GM18873 (cell line): ENCODE data around the gene MAG.
A peak's percentile ranks its signal among the peaks of the same experiment; 100 is the strongest.

Source experiments
- ATAC-seq: cut with Tn5 transposase; IDR thresholded peaks from one replicate; pipeline ENCODE4 v1.9.1; 2021; ENCODE audit warnings: mild to moderate bottlenecking, moderate library complexity, moderate number of reproducible peaks; ENCODE audit not compliant: unreplicated experiment, low FRiP score

The MAG gene

GRCh38 chr19:35340431-35340830 is 48.5 kb downstream of the MAG start:
- no peak for ATAC-seq

- ATAC-seq, result no peak
These were observed 49.0 kb downstream of the MAG start for GRCh38 chr19:35341006-35341405.

DNA sequence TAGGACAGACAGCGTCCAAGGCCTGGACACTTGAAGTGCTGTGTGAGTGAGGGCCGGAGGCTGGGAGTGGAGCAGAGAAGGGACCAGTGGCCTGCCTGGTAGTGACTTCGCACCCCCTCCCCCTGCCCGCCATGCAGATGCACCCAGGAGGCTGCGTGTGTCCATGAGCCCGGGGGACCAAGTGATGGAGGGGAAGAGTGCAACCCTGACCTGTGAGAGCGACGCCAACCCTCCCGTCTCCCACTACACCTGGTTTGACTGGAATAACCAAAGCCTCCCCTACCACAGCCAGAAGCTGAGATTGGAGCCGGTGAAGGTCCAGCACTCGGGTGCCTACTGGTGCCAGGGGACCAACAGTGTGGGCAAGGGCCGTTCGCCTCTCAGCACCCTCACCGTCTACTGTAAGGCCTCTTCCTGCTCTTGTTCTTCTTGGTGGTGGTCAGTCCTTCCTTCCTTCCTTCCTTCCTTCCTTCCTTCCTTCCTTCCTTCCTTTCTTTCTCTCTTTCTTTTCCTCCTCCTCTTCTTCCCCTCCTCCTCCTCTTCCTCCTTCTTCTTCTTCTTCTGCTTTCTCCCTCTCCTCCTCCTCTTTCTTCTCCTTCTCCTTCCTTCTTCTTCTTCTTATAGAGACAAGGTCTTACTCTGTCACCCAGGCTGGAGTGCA is 49.7 kb downstream of the MAG start:
- no peak for ATAC-seq

DNA sequence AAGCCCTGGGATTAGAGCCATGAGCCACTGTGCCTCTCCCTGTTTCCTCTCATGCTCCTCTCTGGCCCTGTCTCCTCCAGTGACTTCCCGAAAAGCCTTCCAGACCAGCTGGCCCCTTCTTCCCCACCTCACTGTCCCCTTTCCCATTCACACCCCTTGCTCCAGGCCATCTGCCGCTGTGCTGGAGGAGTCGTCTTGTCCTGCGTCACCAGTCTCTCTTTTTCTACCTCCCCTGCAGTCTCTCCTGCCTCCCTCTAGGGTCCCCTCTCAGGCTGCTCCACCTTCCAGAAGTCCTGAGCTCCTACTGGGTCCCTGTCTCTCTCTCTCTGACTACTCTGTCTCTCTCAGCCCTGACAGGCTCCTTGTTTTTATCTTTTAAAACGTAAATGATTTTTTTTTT is 50.5 kb downstream of the MAG start:
- ATAC-seq, result no peak

- ATAC-seq, result no peak
These were observed 52.6 kb downstream of the MAG start for GRCh38 chr19:35344511-35345031.

DNA sequence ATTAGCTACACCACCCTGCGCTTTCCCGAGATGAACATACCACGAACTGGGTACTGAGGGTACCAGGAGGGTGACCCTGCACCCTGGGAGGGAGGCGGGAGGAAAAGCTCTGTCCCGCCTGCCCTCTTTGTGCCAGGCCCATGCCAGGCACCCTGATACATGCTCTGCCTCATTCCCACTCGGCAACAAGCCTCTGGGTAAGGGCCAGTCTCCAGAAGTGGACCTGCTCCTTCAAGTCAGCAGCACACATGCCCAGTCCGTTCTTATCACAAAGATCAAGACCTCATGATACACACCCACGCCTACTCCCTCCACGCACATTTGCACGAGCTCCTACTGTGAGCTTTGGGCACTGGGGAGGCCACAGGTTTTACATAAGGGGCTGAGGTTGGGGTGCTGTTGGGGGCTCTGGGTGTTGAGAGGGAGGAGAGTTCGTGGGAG is 53.7 kb downstream of the MAG start:
- ATAC-seq, result no peak

GRCh38 chr19:35346193-35347052 is 54.5 kb downstream of the MAG start:
- ATAC-seq, result no peak

DNA sequence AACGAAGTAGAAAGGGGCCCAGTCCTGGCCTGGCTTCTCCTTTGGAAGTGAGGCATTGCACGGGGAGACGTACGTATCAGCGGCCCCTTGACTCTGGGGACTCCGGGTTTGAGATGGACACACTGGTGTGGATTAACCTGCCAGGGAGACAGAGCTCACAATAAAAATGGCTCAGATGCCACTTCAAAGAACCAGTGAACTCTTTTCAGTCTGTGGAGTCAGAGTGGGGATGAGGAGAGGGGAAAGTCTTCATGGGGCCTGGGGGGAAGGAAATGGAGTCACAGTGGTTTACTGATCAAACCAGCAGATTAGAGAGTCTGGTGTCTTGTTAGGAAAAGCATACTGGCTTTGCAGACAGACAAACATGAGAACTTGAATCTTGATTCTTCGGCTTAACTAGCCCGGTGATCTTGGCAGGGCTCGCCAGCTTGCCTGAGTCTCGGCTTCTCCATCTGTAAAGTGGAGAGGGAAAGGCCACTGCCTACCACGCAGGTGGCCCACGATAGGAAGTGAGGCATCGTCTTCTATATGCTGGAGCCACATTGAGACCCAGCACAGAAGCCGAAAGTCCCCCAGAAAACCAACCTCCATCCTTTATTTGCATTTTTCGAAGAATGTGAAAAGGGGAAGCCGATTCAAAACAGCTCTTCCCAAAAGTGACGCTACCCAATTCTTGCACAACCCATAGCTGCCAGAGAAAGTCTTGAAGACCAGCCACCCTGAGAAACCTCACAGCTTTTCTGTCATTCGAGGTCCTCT is 55.4 kb downstream of the MAG start, which contains the start of gene FFAR1:
Gene FFAR1 (plus strand): TSS at position 732 of the 759 bp plus-strand sequence. CDS start 3,650 bp downstream, outside the sequence.
- peak; percentile 62 for ATAC-seq

DNA sequence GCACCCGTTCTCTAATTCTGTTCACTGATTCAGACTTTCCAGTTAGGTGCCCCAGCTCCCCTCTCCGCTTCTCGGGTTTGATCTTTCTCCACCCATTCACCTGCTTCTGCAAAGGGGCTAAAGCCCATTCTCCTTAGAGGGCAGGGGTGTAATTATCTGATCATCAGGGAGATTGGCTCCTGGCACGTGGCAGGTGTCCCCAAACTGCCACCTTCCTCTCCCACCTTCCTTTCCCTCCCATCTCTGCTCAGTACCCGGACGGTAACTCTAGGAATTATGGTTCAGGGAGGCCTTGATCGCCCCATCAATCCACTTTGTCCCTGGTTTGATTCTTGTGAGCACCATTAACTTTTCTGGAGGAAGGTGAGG is 56.0 kb downstream of the MAG start:
- ATAC-seq, result no peak

DNA sequence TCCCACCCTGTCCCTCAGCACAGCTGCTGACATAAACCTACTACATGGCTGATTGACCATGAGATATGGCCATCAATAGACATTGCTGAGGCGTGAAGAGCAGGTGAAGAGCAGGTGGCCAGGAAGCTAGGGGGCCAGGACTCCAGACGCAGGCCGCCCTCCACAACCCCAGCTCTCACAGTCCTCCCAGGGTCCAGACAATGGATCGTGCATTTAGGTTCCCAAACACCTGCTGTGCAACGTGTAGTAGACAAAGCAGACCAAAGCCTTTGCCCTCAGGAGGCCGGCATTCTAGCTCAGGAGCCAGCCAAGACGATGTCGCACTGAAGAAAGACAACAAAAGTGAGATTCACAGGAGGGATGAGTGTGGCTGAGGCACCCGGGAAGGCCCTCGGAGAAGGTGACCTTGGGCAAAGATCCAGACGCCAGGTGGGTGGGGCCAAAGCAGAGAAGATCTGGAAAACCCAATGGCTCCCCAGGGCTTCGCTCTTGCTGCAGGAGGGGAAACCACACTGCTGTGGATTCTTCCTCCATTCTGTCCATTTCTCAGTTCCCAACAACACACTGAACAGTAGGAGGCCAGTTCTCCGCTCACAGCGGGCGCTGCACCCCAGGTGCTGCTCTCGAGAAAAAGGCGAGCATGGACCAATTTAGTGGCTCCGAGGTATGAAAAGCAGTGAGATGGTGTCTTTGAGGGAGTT is 57.1 kb downstream of the MAG start:
- no peak for ATAC-seq

DNA sequence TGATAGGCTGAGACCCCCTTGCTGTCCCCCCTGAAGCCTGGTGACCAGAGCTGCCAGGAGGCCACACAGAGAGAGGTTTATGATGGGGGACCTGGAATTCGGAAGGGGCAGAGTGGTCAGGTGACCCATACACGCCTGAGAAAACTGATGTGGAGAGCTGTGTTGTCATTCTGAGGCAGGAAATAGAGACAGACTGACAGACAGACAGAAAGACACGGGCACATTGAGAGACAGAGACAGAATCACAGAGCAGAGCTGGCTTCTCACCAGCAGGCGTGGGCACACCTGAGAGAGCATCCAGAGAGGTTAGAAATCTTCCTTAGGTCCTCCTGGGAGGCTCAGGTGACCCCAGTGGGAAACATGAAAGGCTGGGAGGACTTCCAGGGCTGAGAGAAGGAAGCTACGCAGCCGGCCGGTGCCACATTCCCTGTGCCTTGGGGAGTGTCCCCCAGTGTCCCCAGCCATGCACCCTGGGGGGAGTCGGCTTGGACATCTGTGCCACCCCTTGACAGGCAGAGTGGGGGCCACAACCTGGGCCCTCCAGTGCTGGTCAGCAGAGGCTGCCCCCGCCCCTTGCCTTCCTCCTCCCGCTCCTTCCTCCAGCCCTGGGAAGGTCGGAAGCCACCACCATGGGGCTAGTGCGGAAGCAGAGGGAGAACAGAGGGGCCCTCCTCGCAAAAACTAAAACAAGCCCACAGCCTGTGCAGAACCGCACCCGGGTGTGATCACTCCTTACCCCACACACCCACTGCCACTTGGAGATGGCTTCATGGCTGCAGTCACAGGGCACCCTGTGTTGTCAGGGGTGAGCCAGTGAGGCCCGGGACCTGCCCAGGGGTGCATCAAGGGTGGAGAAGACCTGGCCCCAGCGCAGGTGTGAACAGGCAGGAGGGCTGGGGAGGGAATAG is 57.9 kb downstream of the MAG start:
- ATAC-seq, result no peak

DNA sequence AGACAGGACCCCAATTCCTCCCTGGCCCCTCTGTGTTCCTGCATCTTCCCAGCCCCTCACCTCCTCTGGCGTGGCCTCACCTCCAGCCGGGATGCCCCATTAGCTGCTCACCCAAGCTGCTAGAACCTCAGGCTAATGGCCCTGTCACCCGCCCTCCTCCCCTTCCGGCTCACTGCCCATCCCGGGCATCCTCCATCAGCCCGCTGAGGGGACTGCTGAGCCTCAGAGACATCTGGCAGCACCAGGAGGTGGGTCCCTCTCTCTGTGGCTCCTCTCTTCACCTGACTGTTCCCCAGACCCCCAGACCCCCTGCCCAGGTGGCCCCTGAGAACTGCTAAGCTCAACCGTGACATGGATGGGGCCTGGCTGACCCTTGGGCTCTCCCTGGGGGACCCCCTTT is 58.6 kb downstream of the MAG start:
- no peak for ATAC-seq

DNA sequence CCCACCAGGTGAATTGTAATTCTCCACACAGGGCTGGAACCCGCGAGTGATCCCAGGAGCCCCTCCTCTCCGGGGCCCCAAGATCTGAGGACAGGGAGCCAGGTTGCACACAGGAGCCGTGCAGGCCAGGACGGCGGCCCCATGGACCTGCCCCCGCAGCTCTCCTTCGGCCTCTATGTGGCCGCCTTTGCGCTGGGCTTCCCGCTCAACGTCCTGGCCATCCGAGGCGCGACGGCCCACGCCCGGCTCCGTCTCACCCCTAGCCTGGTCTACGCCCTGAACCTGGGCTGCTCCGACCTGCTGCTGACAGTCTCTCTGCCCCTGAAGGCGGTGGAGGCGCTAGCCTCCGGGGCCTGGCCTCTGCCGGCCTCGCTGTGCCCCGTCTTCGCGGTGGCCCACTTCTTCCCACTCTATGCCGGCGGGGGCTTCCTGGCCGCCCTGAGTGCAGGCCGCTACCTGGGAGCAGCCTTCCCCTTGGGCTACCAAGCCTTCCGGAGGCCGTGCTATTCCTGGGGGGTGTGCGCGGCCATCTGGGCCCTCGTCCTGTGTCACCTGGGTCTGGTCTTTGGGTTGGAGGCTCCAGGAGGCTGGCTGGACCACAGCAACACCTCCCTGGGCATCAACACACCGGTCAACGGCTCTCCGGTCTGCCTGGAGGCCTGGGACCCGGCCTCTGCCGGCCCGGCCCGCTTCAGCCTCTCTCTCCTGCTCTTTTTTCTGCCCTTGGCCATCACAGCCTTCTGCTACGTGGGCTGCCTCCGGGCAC is 59.6 kb downstream of the MAG start:
- no peak for ATAC-seq

GRCh38 chr19:35352177-35352447 is 60.2 kb downstream of the MAG start:
- no peak for ATAC-seq

DNA sequence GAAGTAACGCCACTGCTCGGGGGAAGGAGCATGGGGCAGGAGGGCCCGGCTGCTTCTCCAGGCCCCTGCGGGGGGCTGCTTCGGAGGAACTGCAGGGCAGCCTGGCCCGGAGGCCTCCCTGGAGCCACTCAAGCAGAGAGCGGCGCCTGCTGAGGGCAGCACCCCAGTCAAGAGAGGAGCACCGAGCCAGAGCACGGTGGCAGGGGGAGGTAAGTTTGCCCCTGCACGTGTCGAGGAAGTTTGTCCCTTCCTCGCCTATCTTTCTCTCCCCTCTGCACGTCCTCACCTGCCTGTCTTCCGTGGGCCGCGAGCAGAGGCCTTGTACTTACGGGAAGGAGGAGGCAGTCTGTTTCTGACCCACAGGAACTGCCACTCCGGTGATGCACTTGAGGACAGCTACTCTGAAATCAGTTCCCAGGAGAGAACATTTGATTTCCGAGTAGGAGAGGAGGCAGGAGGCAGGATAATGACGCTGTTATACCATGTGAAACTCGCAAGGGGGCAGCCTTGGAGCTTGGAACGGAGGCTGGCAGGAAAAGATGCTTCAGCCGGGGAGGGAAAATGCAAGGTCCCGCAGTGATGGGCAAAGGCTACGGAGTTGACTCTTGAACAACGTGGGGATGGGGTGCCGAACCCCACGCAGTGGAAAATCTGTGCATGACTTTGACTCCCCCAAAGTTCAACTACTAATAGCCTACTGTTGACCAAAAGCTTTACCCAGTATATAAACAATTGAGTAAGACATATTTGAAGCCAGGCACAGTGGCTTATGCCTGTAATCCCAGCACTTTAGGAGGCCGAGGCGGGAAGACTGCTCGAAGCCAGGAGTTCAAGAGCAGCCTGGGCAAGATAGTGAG is 60.7 kb downstream of the MAG start:
- no peak for ATAC-seq

DNA sequence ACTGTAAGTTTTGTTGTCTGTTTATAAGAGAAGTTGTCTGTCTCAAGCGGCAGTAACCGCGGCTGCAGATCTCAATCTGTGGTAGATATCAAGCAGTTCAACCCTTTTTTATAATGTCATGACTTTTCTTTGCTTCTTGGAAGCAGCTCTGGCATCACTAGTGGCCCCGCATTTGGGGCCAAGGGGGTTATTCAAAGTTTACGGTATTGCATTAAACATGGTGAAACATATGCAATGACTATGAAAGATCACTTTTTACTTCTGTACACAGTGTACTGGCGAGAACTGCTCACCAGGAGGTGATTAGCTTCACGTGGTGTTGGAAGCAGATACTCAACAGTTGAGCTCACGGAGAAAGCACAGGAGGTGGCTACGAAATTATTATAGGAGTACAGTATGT is 61.7 kb downstream of the MAG start:
- no peak for ATAC-seq

- ATAC-seq, result no peak
These were observed 62.9 kb downstream of the MAG start for GRCh38 chr19:35354898-35355297.
